Measurements from ENCODE around the gene TP53.

TP53 gene

GRCh38 chr17:7706631-7707354, 19.5 kb upstream of the TP53 start:
- no peak for DNase-seq

GRCh38 chr17:7705269-7706255, 18.3 kb upstream of the TP53 start:
- no peak for DNase-seq

DNA sequence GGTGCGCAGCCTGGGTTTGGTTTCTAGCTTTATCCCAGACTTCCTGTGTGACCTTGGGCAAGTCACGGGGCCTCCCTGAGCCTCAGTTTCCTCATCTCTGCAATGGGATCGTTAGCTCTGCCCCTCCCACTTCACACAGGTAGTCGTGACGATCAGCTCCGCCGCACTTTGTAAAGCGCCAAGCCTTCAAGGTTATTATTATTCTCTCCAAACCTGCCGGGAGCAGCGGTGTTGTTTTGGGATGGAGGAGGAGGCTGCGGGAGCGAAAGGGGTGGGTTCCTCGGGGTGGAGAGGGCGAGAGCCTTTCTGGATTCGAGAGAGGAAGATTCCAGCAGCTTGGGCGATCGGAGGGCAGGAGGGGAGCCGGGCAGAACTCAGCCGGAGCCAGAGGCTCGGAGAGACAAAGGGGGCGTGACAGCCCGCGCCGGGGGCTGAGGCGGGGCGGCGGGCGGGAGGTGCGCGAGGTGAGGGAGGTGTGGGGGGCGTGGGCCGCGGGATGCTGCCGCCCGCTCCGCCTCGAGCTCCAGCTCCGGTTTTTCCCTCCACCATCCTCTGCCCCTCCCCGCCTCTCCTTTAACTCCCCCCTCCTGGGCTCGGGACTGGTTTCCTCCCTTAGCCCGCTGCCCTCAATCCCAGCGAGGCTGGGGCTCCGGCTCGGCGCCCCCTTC, 17.4 kb upstream of the TP53 start, which contains the start of gene EFNB3:
Gene EFNB3, plus strand, starts transcription at position 602 of the 668 bp plus-strand sequence. CDS start 397 bp downstream, outside the sequence.
- peak; percentile 22 for DNase-seq

GRCh38 chr17:7703584-7704479, 16.5 kb upstream of the TP53 start:
- peak; percentile 19 for DNase-seq

GRCh38 chr17:7702776-7703175, 15.5 kb upstream of the TP53 start:
- DNase-seq: no peak

GRCh38 chr17:7701681-7702080, 14.4 kb upstream of the TP53 start:
- no peak for DNase-seq

GRCh38 chr17:7700510-7700909, 13.2 kb upstream of the TP53 start:
- DNase-seq: no peak

DNA sequence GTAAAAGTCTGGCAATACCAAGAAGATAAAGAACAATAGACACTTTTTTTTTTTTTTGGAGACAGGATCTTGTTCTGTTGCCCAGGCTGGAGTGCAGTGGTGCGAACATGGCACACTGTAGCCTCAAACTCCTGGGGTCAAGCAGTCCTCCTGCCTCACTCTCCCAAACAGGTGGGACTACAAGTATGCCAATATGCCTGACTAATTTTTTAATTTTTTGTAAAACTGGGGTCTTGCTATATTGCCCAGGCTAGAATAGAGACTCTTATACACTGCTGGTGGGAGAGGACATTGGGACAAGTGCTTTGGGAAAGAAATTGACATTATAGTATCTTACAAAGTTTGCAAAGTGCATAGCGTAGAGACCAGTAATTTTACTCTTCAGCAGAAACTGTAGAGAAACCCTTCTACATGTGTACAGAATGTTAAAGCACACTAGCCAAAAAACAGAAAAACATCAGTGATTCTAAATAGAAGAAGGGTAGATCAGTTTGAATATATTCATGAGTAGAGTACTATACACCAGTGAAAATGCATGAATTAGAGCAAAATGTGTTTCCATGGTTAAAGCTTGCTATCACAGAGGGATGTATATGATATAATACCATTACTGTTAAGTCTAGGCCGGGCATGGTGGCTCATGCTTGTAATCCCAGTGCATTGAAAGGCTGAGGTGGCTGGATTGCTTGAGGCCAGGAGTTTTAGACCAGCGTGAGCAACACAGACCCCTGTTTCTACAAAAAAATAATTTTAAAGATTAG, 10.7 kb upstream of the TP53 start:
- no peak for DNase-seq

- no peak for DNase-seq
These were observed 8.3 kb upstream of the TP53 start for GRCh38 chr17:7695586-7695985.

DNA sequence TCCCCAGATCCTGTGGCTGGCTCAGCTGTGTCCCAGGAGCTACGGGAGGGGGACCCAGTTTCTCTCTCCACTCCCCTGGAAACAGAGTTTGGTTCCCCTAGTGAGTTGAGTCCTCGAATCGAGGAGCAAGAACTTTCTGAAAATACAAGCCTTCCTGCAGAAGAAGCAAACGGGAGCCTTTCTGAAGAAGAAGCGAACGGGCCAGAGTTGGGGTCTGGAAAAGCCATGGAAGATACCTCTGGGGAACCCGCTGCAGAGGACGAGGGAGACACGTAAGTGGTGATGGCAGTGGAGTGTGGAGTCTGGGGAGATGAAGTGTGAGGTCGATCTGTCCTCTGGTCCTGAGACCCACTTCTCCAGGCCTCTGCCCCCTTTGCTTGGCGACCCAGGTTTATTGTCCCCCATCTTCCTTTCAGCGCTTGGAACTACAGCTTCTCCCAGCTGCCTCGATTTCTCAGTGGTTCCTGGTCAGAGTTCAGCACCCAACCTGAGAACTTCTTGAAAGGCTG, 1.6 kb upstream of the TP53 start:
- no peak for DNase-seq

DNA sequence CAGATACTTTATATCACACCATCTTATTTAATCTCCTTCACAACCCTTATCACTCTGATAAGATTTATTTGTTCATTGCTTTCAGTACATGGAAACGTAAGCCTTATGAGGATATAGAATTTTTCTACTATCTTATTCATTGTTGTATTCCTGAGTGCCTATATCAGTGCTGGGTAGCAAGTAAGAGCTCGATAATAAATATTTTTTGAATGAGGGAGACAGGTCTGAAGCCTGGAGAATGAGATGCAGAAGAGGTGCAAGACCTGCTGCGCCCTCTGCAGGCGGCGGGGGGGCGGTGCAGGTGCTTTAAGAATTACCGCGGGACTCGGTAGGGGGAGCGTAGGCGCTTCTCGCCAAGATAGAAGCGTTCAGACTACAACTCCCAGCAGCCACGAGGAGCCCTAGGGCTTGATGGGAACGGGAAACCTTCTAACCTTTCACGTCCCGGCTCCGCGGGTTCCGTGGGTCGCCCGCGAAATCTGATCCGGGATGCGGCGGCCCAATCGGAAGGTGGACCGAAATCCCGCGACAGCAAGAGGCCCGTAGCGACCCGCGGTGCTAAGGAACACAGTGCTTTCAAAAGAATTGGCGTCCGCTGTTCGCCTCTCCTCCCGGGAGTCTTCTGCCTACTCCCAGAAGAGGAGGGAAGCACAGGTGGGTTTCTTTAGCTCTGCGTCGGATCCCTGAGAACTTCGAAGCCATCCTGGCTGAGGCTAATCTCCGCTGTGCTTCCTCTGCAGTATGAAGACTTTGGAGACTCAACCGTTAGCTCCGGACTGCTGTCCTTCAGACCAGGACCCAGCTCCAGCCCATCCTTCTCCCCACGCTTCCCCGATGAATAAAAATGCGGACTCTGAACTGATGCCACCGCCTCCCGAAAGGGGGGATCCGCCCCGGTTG, 868 bp upstream of the TP53 start, which contains the start of gene WRAP53:
Gene WRAP53, plus strand, starts transcription at position 570 of the 900 bp plus-strand sequence. Its CDS starts 172 bp downstream, at position 742.
- DNase-seq: peak; percentile 96

DNA sequence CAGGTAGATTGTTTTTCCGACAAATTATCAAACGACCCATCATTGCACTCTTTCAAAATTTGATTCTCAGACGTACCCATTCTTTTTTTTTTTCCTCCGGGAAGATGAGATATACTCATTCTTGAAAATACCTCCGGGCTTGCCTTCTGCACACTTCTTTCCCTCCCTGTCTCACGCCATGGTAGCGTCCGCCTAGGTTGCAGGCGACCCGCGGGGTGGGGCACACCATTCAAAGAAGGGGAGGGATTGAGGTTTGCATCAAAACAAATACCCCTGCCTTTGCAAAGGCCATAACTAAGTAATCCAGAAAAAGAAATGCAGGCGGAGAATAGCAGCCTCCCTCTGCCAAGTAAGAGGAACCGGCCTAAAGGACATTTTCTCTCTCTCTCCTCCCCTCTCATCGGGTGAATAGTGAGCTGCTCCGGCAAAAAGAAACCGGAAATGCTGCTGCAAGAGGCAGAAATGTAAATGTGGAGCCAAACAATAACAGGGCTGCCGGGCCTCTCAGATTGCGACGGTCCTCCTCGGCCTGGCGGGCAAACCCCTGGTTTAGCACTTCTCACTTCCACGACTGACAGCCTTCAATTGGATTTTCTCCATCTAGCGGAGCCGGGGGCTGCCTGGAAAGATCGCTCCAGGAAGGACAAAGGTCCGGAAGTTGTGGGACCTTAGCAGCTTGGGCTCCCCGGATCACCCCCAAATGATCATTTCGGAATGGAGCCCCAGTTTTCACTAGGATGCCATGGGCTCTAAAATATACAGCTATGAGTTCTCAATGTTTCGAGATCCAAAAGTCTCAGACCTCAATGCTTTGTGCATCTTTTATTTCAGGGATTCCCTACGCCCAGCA, 843 bp downstream of the TP53 start:
- DNase-seq: peak; percentile 86

GRCh38 chr17:7685533-7686221, 1.6 kb downstream of the TP53 start:
- DNase-seq: peak; percentile 92

GRCh38 chr17:7684851-7685532, 2.3 kb downstream of the TP53 start:
- no peak for DNase-seq

DNA sequence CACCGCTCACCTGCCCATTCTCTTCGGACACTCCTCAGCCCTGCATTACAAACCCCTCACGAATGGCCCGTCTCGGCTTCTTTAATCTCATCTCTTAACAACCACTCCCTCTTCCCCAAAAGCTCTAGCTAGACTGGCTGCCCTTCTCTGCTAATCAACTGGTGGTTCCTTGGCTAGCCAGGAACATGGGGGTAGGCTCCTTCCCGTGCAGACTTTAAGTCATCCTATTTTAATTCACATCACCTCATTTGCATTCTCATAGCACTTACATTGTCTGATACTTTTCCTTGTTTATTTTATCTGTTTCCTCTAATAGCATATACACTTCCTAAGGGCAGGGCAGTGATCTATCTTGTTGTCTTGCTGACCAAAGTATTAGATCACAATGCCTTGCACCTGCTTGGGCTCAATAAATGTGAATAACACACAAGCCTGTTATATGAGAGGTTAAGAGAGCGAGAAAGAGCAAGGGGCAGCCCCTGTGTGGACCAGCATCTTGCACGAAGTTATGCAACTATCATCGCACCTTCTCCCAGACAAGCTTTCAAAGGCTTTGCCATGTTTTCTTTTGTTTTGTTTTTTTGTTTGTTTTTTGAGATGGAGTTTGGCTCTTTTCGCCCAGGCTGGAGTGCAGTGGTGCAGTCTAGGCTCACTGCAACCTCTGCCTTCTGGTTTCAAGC, 9.8 kb downstream of the TP53 start:
- DNase-seq: no peak

DNA sequence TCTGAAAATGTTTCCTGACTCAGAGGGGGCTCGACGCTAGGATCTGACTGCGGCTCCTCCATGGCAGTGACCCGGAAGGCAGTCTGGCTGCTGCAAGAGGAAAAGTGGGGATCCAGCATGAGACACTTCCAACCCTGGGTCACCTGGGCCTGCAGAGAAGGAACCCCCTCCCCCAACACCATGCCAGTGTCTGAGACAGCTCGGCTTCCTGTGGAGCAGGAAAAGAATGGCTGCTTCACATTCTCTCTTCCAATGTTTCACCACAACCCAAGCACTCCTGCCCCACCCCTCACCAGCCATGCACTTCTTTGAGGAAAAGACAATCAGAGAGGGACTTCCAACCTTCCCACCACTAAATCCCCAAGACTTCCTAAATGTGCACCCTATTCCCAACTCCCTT, 10.8 kb downstream of the TP53 start:
- no peak for DNase-seq

- no peak for DNase-seq
These were observed 12.4 kb downstream of the TP53 start for GRCh38 chr17:7674934-7675333.

Data from stimulated activated CD4-positive, alpha-beta T cell treated with anti-CD3 and anti-CD28 coated beads, Interleukin-15, amount 100 ng/mL, for 24 hours (primary cell).